NCI-H82 treated with DMSO at 0.1 percent for 48 hours (cell line): ENCODE data around the gene DLG4.
"Not testable (repeated sequence)": the region's sequence is repeated elsewhere in the genome, so short reads cannot be mapped to it uniquely, and the experiment has no call there.

Experiments used
- DNase-seq: peaks from one replicate; lab custom pipeline; 2025; ENCODE audit not compliant: unreplicated experiment; lab: John Stamatoyannopoulos, UW

DLG4 gene

DNA sequence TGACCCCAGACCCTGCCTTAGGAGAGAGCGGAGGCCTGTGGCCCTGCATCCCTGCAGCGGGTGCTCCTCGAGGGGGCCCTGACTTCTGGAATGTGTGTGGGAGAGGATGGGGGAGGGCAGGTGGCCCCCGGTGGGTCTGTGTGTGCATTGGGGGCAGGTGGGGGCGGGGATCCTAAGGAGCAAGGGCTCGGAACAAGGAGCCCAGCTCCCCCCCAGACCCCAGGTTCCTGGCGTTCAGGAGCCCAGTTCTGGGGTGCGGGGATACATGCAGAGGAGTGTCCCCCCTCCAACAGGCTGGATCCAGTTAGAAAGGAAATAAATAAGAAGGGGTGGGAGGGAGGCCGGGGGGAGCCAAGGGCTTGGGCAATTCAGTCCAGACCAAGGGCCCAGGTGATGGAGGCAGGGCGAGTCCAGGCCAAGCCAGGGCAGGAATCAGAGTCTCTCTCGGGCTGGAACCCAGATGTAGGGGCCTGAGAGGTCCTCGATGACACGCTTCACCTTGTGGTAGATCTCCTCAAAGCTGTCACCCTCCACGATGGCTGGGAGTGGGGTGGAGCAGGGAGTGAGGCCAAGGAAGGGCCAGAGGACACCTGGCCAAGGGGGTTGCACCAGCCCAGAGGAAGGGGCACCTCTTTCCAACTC, 29.2 kb downstream of the DLG4 start:
- no peak for DNase-seq

DNA sequence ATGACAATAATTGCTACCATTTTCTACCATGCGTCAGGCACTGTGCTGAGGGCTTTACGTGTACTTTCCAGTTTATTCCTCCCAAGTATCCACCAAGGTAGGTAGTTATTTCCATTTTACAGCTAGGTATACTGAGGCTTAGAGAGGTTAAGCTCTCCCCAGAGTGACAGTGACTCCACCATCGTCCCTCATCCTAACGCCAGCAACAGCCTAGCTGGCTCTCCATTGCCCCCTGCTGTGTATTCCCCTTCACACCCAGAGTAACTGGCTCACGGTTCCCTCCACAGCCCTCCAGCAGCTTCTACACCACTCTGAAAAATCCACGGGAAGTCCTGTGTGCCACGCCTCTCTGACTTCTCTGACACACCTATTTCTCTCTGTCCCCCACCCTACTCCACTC, 33.4 kb downstream of the DLG4 start:
- DNase-seq: peak; percentile 32

DNA sequence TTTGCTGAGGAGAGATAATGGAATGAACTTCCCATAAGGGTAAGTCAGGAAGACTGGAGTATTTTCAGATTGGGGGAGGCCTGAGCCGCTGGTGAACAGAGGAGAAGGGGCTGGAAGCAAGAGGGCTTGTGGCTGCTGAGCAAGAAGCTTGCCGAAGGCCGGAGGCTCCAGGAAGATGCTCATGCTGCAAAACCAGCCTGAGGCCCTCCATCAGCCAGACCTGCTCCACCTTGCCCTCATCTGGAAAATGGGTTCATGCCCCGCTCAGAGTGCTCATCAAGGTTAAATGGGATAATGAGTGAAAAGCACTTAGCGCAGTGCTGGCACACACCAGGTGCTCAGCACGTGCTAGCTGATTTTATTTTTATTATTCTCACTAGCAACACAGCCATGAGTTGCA, 35.0 kb downstream of the DLG4 start:
- no peak for DNase-seq

GRCh38 chr17:7184091-7184488, 35.5 kb downstream of the DLG4 start:
- DNase-seq: no peak

DNA sequence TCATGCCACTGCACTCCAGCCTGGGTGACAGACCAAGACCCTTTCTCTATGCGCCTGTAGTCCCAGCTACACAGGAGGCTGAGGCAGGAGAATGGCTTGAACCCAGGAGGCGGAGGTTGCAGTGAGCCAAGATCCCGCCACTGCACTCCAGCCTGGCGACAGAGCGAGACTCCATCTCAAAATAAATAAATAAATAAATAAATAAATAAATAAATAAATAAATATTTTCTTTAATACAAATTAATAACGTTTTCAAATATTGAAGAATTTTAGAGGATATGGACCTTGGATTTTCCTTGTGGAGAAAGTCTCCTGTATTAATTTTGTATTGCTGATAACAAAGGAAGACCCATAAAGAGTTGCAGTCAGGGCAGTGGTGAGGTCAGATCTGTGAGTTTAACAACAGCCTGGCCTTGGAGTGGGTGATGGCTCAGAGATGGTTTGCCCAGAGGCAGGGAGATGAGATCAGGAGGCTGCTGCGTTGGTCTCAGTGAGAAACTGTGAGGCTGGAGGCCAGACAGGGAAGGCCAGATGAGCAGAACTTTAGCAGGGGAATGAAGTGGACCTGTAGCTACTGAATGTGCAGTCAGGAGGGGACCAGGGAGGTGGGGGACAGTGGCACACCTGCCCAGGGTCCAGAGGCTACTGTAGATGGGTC, 36.1 kb downstream of the DLG4 start:
- DNase-seq: no peak

- DNase-seq: not testable (repeated sequence)
These were observed 37.5 kb downstream of the DLG4 start for GRCh38 chr17:7182101-7182500.

GRCh38 chr17:7179317-7180254, 40.0 kb downstream of the DLG4 start, which contains the start of gene ASGR1:
Gene ASGR1 (minus strand): TSS chr17:7179370. CDS start chr17:7178563, 807 bp downstream.
- DNase-seq: no peak

DNA sequence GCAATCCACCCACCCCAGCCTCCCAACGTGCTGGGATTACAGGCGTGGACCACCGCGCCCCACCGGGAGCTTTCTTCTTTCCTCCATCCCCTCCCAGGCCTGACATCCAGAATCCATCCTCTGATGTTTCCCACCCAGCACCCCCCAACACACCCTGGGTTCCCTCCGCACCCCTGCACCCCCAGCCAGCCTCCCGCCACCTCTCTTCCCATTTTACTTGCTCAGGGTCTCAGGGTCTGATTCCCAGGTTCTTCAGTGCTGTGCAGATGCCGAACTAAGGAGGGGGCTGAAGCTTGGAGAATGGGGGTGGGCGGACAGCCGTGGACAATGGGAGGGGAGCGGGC, 40.7 kb downstream of the DLG4 start:
- DNase-seq: no peak

DNA sequence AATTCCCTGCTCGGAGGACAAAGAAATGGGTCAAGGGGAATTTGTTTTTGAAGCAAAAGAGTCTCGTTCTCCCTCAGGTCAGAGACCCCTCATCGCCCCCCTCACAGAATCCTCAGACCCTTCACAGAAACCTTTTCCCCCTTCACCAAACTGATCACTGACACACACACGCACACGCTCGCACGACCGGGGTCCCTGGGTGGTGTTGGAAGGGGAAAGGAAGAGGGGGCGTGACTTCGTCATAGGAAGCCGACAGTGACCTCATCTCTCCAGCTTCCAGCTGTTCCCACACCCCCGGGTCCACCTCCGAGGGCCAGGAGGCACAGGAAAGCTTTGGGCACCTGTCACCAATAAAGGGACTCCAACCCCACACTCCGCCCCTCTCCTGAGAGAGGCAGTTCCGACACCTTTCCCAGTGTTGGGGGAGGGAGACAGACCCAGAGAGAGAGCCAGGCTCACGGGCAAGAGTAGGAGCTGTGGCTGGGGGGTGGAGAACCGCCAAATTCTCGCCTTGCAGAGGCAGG, 41.6 kb downstream of the DLG4 start:
- DNase-seq: no peak

DNA sequence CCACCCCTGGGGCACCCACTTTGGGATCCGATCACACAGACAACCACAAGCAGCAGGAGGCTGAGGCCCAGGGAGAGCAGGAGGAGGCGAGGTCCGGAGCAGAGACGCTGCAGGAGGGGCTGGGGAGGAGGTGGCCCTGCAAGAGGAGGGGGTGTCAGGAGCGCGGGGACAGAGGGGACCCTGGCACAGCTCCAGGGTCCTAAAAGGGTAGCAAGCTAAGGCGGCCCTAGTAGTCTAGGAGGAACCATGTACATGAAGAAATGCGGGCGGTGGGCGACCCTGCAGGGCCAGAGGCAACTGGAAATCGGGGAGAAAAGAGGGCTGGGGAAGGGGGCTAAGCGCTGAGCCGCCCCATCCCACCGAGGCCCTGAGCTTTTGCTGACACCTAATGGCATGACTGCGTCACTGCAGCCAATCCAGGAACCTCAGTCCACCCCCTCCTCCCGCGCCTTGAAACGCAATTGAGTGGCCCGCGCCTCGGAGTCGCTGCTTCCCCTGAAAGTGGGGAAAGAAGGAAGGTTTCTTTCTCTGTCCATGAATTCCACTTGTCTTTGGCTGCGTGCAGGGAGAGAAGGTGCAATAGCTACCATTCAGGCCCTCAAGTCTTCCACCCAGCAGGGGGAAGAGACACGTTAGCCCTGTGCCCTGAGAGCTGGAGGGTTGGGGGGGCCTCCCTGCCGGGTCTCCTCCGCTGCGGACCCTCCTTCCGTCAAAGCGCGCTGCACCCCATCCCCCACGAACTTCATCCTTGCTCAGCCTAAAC, 42.3 kb downstream of the DLG4 start:
- peak; percentile 37 for DNase-seq

- DNase-seq: no peak
These were observed 42.8 kb downstream of the DLG4 start for GRCh38 chr17:7176841-7177190.

GRCh38 chr17:7176107-7176840, 43.4 kb downstream of the DLG4 start:
- DNase-seq: no peak

DNA sequence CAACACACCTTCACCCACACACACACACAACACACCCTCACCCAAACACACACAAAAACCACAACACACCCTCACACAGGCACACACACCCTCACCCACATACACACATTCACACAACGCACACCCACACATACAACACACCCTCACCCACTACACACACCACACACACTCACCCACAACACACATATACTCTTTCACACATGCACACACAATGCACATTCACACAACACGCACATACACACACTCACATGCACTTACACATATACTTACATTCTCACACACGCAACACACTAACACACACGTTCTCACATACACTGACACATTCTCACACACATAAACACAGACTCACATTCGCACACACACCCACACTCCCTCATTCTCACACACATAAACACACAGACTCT, 44.3 kb downstream of the DLG4 start:
- DNase-seq: no peak

- no peak for DNase-seq
These were observed 44.9 kb downstream of the DLG4 start for GRCh38 chr17:7174603-7175326.

DNA sequence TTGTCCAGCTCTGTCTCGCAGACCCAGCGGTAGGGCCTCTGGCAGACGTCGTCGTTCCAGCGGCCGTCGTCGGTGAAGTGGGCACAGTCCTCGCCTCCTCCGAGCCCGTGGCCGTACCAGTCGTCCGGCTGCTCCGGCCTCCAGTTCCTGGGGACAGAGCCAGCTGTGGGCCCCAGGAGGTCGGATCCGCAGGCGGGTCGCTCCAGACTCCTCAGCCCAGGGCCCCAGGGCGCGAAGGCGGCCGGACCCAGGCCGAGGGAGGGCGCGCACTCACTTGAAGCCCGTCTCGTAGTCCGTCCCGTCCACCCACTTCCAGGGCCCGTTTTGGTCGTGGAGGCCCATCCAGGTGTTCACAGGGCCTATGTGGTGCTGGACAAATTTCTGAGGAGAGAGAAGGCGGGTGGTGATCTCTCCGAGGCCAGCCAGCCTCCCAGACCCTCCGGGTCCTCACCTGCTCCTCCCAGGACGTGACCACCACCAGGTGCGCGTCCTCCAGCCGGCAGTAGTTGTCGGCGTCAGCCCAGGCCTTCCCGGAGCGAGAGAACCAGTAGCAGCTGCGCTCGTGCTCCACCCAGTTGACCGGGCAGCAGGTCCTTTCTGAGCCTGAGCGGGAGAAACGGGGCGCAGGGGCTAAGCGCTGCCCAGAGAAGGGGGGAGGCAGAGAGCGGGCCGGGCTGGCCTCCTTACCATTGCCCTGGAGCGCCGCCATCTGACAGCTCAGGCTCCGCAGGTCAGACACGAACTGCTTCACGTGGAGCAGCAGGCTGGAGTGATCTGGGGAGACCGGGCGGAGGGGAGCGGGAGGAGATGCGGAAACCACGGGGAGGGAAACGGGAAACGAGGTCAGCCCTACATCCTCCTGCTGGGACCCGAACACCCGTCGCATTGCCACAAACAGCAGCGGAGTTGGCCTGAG, 45.7 kb downstream of the DLG4 start:
- no peak for DNase-seq

DNA sequence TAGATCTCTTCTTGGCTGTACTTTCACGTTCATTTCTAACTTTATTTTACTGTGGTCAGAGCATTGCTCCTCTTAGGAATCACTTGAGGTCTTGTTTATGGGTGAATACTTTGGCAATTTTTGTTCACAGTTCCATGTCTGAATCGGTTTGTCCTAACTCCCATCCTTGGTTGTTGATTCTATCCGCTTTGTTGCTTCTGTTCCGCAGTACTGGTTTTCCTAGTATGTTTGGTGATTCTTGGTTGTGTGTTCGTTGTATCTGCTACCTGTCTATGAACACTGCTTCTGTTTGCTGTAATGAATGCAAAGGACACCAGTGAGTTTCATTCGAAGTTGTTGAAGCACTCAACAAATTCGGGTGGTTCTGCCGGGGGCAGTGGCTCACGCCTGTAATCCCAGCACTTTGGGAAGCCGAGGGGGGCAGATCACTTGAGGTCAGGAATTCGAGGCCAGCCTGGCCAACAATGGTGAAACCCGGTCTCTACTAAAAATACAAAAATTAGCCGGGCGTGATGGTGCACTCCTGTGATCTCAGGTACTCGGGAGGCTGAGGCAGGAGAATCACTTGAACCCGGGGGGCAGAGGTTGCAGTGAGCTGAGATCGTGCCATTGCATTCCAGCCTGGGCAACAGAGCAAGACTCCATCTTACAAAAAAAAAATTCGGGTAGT, 47.0 kb downstream of the DLG4 start:
- not testable (repeated sequence) for DNase-seq

- DNase-seq: not testable (repeated sequence)
These were observed 50.1 kb downstream of the DLG4 start for GRCh38 chr17:7169565-7169908.
